ENCODE results near the gene PPP1R3A. TPM values are rescaled to one million over a fixed set of nuclear protein-coding genes. Genes with fewer than 3 reads are reported as not detected.
"Not testable (repeated sequence)": the region's sequence is repeated elsewhere in the genome, so short reads cannot be mapped to it uniquely, and the experiment has no call there.

PPP1R3A gene
- not detected for polyA plus RNA-seq (2012; ENCODE audit: low read depth, missing spikeins)

GRCh38 chr7:113918946-113919345, at the start of gene PPP1R3A:
TSS of gene PPP1R3A (minus strand) at chr7:113919009. CDS start at chr7:113918996, 13 bp downstream.
- DNase-seq (ENCODE audit: insufficient read length, low spot score), result no peak
- no peak for FAIRE-seq
- no peak for TF ChIP-seq TAF1 (IDR thresholded peaks at IDR 0.05; ENCODE audit: low read depth, low read length)
- TF ChIP-seq POLR2AphosphoS5 (IDR thresholded peaks at IDR 0.05; ENCODE audit: low read depth, low read length), result no peak
- TF ChIP-seq POLR2A (IDR thresholded peaks at IDR 0.05; ENCODE audit: low read depth, low read length), result no peak
- TF ChIP-seq POU2F2 (IDR thresholded peaks at IDR 0.05; ENCODE audit: low read depth, low read length), result no peak
- TF ChIP-seq SPI1 (IDR thresholded peaks at IDR 0.05; ENCODE audit: low read depth, low read length), result no peak
- no peak for TF ChIP-seq PAX5 (IDR thresholded peaks at IDR 0.05; ENCODE audit: insufficient read depth, low read length, severe bottlenecking)

- TF ChIP-seq POLR2A (IDR thresholded peaks at IDR 0.05; ENCODE audit: low read depth, low read length) (no peak), POLR2AphosphoS5 (IDR thresholded peaks at IDR 0.05; ENCODE audit: low read depth, low read length) (no peak), TAF1 (IDR thresholded peaks at IDR 0.05; ENCODE audit: low read depth, low read length) (no peak), PAX5 (IDR thresholded peaks at IDR 0.05; ENCODE audit: insufficient read depth, low read length, severe bottlenecking) (no peak)
- DNase-seq (ENCODE audit: insufficient read length, low spot score) (no peak), FAIRE-seq (no peak)
Observed at GRCh38 chr7:113963356-113963755, 44.5 kb upstream of the PPP1R3A start.

GRCh38 chr7:113959910-113960309, 41.1 kb upstream of the PPP1R3A start:
- TF ChIP-seq PAX5 (IDR thresholded peaks at IDR 0.05; ENCODE audit: insufficient read depth, low read length, severe bottlenecking) (no peak), SPI1 (IDR thresholded peaks at IDR 0.05; ENCODE audit: low read depth, low read length) (no peak), TAF1 (IDR thresholded peaks at IDR 0.05; ENCODE audit: low read depth, low read length) (no peak), POU2F2 (IDR thresholded peaks at IDR 0.05; ENCODE audit: low read depth, low read length) (no peak), POLR2A (IDR thresholded peaks at IDR 0.05; ENCODE audit: low read depth, low read length) (no peak), POLR2AphosphoS5 (IDR thresholded peaks at IDR 0.05; ENCODE audit: low read depth, low read length) (no peak)
- DNase-seq (ENCODE audit: insufficient read length, low spot score) (no peak), FAIRE-seq (no peak)

- no peak for TF ChIP-seq SPI1 (IDR thresholded peaks at IDR 0.05; ENCODE audit: low read depth, low read length)
- no peak for TF ChIP-seq POU2F2 (IDR thresholded peaks at IDR 0.05; ENCODE audit: low read depth, low read length)
- no peak for TF ChIP-seq PAX5 (IDR thresholded peaks at IDR 0.05; ENCODE audit: insufficient read depth, low read length, severe bottlenecking)
- TF ChIP-seq TAF1 (IDR thresholded peaks at IDR 0.05; ENCODE audit: low read depth, low read length), result no peak
- TF ChIP-seq POLR2A (IDR thresholded peaks at IDR 0.05; ENCODE audit: low read depth, low read length), result no peak
- no peak for TF ChIP-seq POLR2AphosphoS5 (IDR thresholded peaks at IDR 0.05; ENCODE audit: low read depth, low read length)
- FAIRE-seq (no peak), DNase-seq (ENCODE audit: insufficient read length, low spot score) (no peak)
Observed at GRCh38 chr7:113955157-113955556, 36.3 kb upstream of the PPP1R3A start.

DNA sequence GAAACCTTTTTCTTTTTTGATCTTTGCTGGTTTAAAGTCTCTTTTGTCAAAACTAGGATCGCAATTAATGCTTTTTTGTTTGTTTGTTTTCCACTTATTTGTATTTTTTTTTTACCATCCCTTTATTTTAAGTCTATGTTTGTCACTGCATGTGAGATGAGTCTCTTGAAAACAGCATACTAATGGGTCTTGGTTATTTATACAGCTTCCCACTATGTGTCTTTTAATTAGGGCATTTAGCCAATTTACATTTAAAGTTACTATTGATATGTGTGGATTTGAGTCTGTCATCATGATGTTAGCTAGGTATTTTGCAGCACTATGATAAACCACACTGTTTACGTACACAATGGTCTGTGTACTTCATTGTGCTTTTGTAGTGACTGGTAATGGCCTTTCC, 34.7 kb upstream of the PPP1R3A start:
- DNase-seq (ENCODE audit: insufficient read length, low spot score) (no peak), FAIRE-seq (no peak)
- no peak for TF ChIP-seq TAF1 (IDR thresholded peaks at IDR 0.05; ENCODE audit: low read depth, low read length)

- FAIRE-seq, result no peak
Observed at GRCh38 chr7:113945018-113945938, 26.5 kb upstream of the PPP1R3A start.

GRCh38 chr7:113936982-113937381, 18.2 kb upstream of the PPP1R3A start:
- TF ChIP-seq SPI1 (IDR thresholded peaks at IDR 0.05; ENCODE audit: low read depth, low read length) (no peak), POLR2A (IDR thresholded peaks at IDR 0.05; ENCODE audit: low read depth, low read length) (no peak), POU2F2 (IDR thresholded peaks at IDR 0.05; ENCODE audit: low read depth, low read length) (no peak), POLR2AphosphoS5 (IDR thresholded peaks at IDR 0.05; ENCODE audit: low read depth, low read length) (no peak), TAF1 (IDR thresholded peaks at IDR 0.05; ENCODE audit: low read depth, low read length) (no peak), PAX5 (IDR thresholded peaks at IDR 0.05; ENCODE audit: insufficient read depth, low read length, severe bottlenecking) (no peak)
- no peak for DNase-seq (ENCODE audit: insufficient read length, low spot score)
- no peak for FAIRE-seq

More at GRCh38 chr7:113945018-113945938, 26.5 kb upstream of the PPP1R3A start:
- DNase-seq (ENCODE audit: insufficient read length, low spot score), result no peak
- TF ChIP-seq POLR2A (IDR thresholded peaks at IDR 0.05; ENCODE audit: low read depth, low read length) (no peak), SPI1 (IDR thresholded peaks at IDR 0.05; ENCODE audit: low read depth, low read length) (no peak)

GRCh38 chr7:113936535-113936934, 17.7 kb upstream of the PPP1R3A start:
- DNase-seq (ENCODE audit: insufficient read length, low spot score) (no peak), FAIRE-seq (no peak)
- TF ChIP-seq POLR2AphosphoS5 (IDR thresholded peaks at IDR 0.05; ENCODE audit: low read depth, low read length) (no peak), TAF1 (IDR thresholded peaks at IDR 0.05; ENCODE audit: low read depth, low read length) (no peak), PAX5 (IDR thresholded peaks at IDR 0.05; ENCODE audit: insufficient read depth, low read length, severe bottlenecking) (no peak), POLR2A (IDR thresholded peaks at IDR 0.05; ENCODE audit: low read depth, low read length) (no peak), SPI1 (IDR thresholded peaks at IDR 0.05; ENCODE audit: low read depth, low read length) (no peak), POU2F2 (IDR thresholded peaks at IDR 0.05; ENCODE audit: low read depth, low read length) (no peak)

DNA sequence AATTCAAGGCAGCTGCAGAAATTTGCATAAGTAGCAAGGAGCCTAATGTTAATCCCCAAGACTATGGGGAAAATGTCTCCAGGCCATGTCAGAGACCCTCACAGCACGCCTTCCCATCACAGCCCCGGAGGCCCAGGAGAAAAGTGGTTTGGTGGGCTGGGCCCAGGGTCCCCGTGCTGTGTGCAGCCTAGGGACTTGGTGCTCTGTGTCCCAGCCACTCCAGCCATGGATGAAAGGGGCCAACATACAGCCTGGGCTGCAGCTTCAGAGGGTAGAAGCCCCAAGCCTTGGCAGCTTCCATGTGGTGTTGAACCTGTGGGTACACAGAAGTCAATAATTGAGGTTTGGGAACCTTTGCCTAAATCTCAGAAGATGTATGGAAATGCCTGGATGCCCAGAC, 10.6 kb upstream of the PPP1R3A start:
- not testable (repeated sequence) for FAIRE-seq; DNase-seq (ENCODE audit: insufficient read length, low spot score)

- no peak for FAIRE-seq
- TF ChIP-seq TAF1 (IDR thresholded peaks at IDR 0.05; ENCODE audit: low read depth, low read length) (no peak), SPI1 (IDR thresholded peaks at IDR 0.05; ENCODE audit: low read depth, low read length) (no peak), POU2F2 (IDR thresholded peaks at IDR 0.05; ENCODE audit: low read depth, low read length) (no peak), POLR2AphosphoS5 (IDR thresholded peaks at IDR 0.05; ENCODE audit: low read depth, low read length) (no peak), POLR2A (IDR thresholded peaks at IDR 0.05; ENCODE audit: low read depth, low read length) (no peak), PAX5 (IDR thresholded peaks at IDR 0.05; ENCODE audit: insufficient read depth, low read length, severe bottlenecking) (no peak)
- DNase-seq (ENCODE audit: insufficient read length, low spot score), result no peak
Observed at GRCh38 chr7:113928112-113928511, 9.3 kb upstream of the PPP1R3A start.

Measured in GM12891 (cell line).